PC-3 (cell line): ENCODE data around the gene C6orf136. TPM values are rescaled to one million over a fixed set of nuclear protein-coding genes. Genes with fewer than 3 reads are reported as not detected.

Experiments
- ATAC-seq: fragments of 200-7000 bp; cut with Tn5 transposase; 2 replicates; pipeline ENCODE4 v1.9.1; 2020; ENCODE audit warnings: mild to moderate bottlenecking, moderate library complexity
- BruUV-seq: library from RNA; stranded (reverse); fragments of 400-500 nt; replicated peaks from 2 replicates; lab custom pipeline; 2021; lab: Mats Ljungman, UMichigan
- CTCF ChIA-PET: fragments of 300-600 bp; sonication (Branson Sonifier 250); formaldehyde crosslinking; loops from one replicate; lab custom pipeline; 2022; ENCODE audit warnings: antibody characterized with exemption; lab: Charles Lee
- POLR2A ChIA-PET: fragments of 300-600 bp; sonication (Branson Sonifier 250); formaldehyde crosslinking; loops from one replicate; lab custom pipeline; 2022; ENCODE audit warnings: antibody characterized with exemption; ENCODE audit not compliant: unreplicated experiment; lab: Charles Lee
- DNase-seq: peaks from one replicate; pipeline ENCODE4 v3.0.0-alpha.2; 2015
- H2AFZ ChIP-seq: fragments of 300-600 bp; sonication (generic); 2 replicates; pipeline ENCODE4 v1.6.0; 2016; ENCODE audit warnings: antibody characterized with exemption, low read length
- H3F3A ChIP-seq: fragments of 300-600 bp; sonication (generic); one replicate; pipeline ENCODE4 v1.6.0; 2017; ENCODE audit warnings: antibody characterized with exemption, low read length, control low read depth, mild to moderate bottlenecking; ENCODE audit not compliant: unreplicated experiment
- H3K27ac ChIP-seq: fragments of 300-600 bp; sonication (generic); 2 replicates; pipeline ENCODE4 v1.5.1; 2016; ENCODE audit warnings: mild to moderate bottlenecking, low read length
- H3K27me3 ChIP-seq: fragments of 300-600 bp; sonication (generic); 2 replicates; pipeline ENCODE4 v1.6.1; 2016; ENCODE audit warnings: low read length, mixed read lengths
- H3K36me3 ChIP-seq: fragments of 300-600 bp; sonication (generic); 2 replicates; pipeline ENCODE4 v1.6.1; 2016; ENCODE audit warnings: low read depth, mixed run types, low read length, mixed read lengths
- H3K4me1 ChIP-seq: fragments of 300-600 bp; sonication (generic); 2 replicates; pipeline ENCODE4 v1.5.1; 2016; ENCODE audit warnings: low read length; ENCODE audit not compliant: insufficient read depth
- H3K4me2 ChIP-seq: fragments of 300-600 bp; sonication (generic); 2 replicates; pipeline ENCODE4 v1.6.0; 2016; ENCODE audit warnings: low read length
- H3K4me3 ChIP-seq: fragments of 300-600 bp; sonication (generic); 2 replicates; pipeline ENCODE4 v1.5.1; 2016; ENCODE audit warnings: mild to moderate bottlenecking, low read length, mixed read lengths
- H3K79me2 ChIP-seq: fragments of 300-600 bp; sonication (generic); 2 replicates; pipeline ENCODE4 v1.6.1; 2017; ENCODE audit warnings: low read length, mixed read lengths
- H3K9ac ChIP-seq: fragments of 300-600 bp; sonication (generic); 2 replicates; pipeline ENCODE4 v1.6.0; 2016; ENCODE audit warnings: mild to moderate bottlenecking, low read length
- H3K9me2 ChIP-seq: fragments of 300-600 bp; sonication (generic); replicated peaks from 2 replicates; pipeline ENCODE4 v1.6.1; 2016; ENCODE audit warnings: mixed run types, low read length, mixed read lengths
- H3K9me3 ChIP-seq: fragments of 300-600 bp; sonication (generic); 2 replicates; pipeline ENCODE4 v1.6.1; 2016; ENCODE audit warnings: low read length, mixed read lengths
- H4K20me1 ChIP-seq: fragments of 300-600 bp; sonication (generic); 2 replicates; pipeline ENCODE4 v1.6.1; 2016; ENCODE audit warnings: low read length, mixed read lengths
- EZH2 ChIP-seq: fragments of 300-600 bp; sonication (generic); IDR thresholded peaks from one replicate; pipeline ENCODE4 v1.6.1; 2017; ENCODE audit warnings: antibody characterized with exemption, mild to moderate bottlenecking, low read length; ENCODE audit not compliant: unreplicated experiment
- EZH2phosphoT487 ChIP-seq: fragments of 300-600 bp; sonication (generic); IDR thresholded peaks from 2 replicates; pipeline ENCODE4 v1.6.1; 2018; ENCODE audit warnings: mild to moderate bottlenecking, antibody characterized with exemption, low read length, borderline replicate concordance
- intact Hi-C: fragments of 100-400 bp; cut with micrococcal nuclease; formaldehyde crosslinking; loops from 2 replicates; pipeline ENCODE4 v1.9.0; 2023
- total RNA-seq: library from RNA; depleted of rRNA; stranded (reverse); fragments of >200 nt; gene quantifications from 2 replicates; pipeline ENCODE4 v1.2.3, GENCODE V29; 2014
- TF ChIP-seq, protein P1 (sequence below): fragments of 300-600 bp; sonication (generic); conservative IDR thresholded peaks from 2 replicates; pipeline ENCODE4 v1.5.1; 2017; ENCODE audit warnings: antibody characterized with exemption, low read depth, mild to moderate bottlenecking, low read length

Gene C6orf136
- total RNA-seq, 1 experiment from 2014 or later, result 18.7 TPM

DNA sequence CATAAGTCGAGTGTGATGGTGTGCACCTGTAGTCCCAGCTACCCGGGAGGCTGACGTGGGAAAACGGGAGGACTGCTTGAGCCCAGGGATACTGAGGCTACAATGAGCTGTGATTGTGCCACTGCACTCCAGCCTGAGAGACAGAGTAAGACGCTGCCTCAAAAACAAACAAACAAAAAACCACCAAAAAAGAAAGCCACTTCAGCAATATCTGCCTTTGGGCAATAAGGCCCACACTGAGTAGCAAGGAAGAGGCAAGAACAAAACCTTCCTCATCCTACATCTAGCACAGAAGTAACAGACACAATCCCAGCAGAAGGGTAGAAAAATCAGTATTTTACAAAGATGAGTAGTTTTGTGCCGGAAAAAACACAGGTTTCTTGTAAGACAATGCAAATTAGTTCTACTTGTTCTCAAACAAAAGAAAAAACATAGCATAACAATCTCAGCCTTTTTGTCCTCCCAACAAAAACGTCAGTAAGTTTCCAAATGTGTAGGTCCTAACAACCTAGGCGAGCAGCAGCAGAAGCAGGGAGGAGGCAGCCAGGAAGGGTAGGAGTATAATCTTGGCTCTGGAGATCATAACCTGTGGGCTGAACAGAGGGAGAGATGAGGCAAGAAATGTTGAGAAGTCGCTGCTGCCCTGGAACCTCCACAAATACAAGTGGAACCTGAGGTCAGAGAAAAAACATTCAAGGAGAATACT lies 35.6 kb upstream of the C6orf136 start:
- H3K27me3 ChIP-seq, result no peaks in the 10 kb centered on the region
- DNase-seq, result no peak
- H3K36me3 ChIP-seq, result peaks cover 44% of the 10 kb centered on the region
- peaks cover 28% of the 10 kb centered on the region for H3K4me1 ChIP-seq
- no peaks in the 10 kb centered on the region for H3K9me2 ChIP-seq
- no peak overlapping the region for H3K4me2 ChIP-seq
- no peaks in the 10 kb centered on the region for H3K9me3 ChIP-seq
- no peak for ATAC-seq
- peaks cover 51% of the 10 kb centered on the region for H3K79me2 ChIP-seq
- BruUV-seq, result no TSS peak
- ChIA-PET POLR2A (interaction anchor here (0.6 kb wide), 1 partner anchor 11 kb away, joined by 7 read pairs; no protein-coding TSS in a partner anchor), CTCF (interaction anchor here (0.6 to 1.9 kb wide), 3 partner anchors 12 to 119 kb away, joined by 4 to 6 read pairs (median 5); no protein-coding TSS in a partner anchor)
- intact Hi-C loops, result no loop called here
- TF ChIP-seq EZH2phosphoT487 (no peak), EZH2 (no peak)
- TF ChIP-seq, protein P1, sequence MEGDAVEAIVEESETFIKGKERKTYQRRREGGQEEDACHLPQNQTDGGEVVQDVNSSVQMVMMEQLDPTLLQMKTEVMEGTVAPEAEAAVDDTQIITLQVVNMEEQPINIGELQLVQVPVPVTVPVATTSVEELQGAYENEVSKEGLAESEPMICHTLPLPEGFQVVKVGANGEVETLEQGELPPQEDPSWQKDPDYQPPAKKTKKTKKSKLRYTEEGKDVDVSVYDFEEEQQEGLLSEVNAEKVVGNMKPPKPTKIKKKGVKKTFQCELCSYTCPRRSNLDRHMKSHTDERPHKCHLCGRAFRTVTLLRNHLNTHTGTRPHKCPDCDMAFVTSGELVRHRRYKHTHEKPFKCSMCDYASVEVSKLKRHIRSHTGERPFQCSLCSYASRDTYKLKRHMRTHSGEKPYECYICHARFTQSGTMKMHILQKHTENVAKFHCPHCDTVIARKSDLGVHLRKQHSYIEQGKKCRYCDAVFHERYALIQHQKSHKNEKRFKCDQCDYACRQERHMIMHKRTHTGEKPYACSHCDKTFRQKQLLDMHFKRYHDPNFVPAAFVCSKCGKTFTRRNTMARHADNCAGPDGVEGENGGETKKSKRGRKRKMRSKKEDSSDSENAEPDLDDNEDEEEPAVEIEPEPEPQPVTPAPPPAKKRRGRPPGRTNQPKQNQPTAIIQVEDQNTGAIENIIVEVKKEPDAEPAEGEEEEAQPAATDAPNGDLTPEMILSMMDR, result no peak
- no peak overlapping the region for H2AFZ ChIP-seq
- H3F3A ChIP-seq, result peaks cover 24% of the 10 kb centered on the region
- H3K27ac ChIP-seq, result no peak overlapping the region
- no peak overlapping the region for H3K4me3 ChIP-seq
- H4K20me1 ChIP-seq, result peaks cover 38% of the 10 kb centered on the region
- H3K9ac ChIP-seq, result no peak overlapping the region

DNA sequence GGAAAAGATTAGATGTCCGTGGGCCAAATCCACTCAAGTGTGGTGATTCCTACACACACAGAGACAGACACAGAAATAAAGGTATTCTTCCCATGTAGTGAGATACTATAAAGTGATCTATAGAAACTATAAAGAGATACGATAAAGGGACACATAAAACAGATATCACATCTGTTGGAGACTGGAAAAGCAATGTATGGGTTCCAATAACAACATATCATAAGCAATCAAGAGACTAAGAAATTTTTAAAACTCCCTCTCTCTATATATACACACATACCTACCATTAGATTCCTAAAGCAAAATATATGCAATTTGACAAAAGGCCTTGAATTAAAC lies 35.1 kb upstream of the C6orf136 start:
- peaks cover 44% of the 10 kb centered on the region for H3K36me3 ChIP-seq
- ATAC-seq (no peak), DNase-seq (no peak)
- peaks cover 42% of the 10 kb centered on the region for H4K20me1 ChIP-seq
- TF ChIP-seq EZH2 (no peak), EZH2phosphoT487 (no peak)
- TF ChIP-seq, protein P1, result no peak
- no peaks in the 10 kb centered on the region for H3K9me3 ChIP-seq
- H3K27me3 ChIP-seq, result no peaks in the 10 kb centered on the region
- H3K9me2 ChIP-seq, result no peaks in the 10 kb centered on the region
- peaks cover 30% of the 10 kb centered on the region for H3K4me1 ChIP-seq
- peaks cover 27% of the 10 kb centered on the region for H3F3A ChIP-seq
- intact Hi-C loops, result no loop called here
- H3K9ac ChIP-seq, result no peak overlapping the region
- no TSS peak for BruUV-seq
- CTCF ChIA-PET, result interaction anchor here (0.6 to 1.9 kb wide), 3 partner anchors 12 to 119 kb away, joined by 4 to 6 read pairs (median 5); no protein-coding TSS in a partner anchor
- no peak overlapping the region for H3K4me3 ChIP-seq
- POLR2A ChIA-PET, result interaction anchor here (0.6 to 0.7 kb wide), 2 partner anchors 11 kb away, joined by 3 to 7 read pairs; no protein-coding TSS in a partner anchor
- H3K79me2 ChIP-seq, result peaks cover 57% of the 10 kb centered on the region
- no peak overlapping the region for H3K4me2 ChIP-seq
- no peak overlapping the region for H3K27ac ChIP-seq
- no peak overlapping the region for H2AFZ ChIP-seq

DNA sequence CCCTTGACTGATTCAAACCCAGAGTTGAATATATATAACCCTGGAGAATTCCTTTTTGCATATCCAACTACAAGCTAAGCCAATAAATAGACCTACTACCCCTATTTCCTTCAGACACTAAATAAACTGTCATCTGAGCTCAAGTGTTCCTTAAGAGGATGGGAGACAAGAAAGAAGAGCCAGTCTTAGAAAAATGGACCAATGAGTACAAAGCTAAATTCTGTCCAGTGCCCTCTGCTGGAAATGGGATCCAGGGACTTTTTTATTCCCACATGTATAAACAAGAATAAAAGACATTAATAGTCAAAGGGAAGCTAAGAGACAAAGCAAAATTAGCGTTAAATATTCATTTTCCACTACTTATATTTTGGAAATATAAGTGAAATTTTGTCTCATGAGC lies 34.7 kb upstream of the C6orf136 start:
- no peak overlapping the region for H3K9ac ChIP-seq
- no peaks in the 10 kb centered on the region for H3K9me3 ChIP-seq
- no TSS peak for BruUV-seq
- no peak overlapping the region for H2AFZ ChIP-seq
- 0 out of 2 replicates have a peak, but pooled peaks have one; percentile 5 for ATAC-seq
- TF ChIP-seq EZH2, result no peak
- TF ChIP-seq EZH2phosphoT487, result no peak
- TF ChIP-seq, protein P1, result peak; percentile 68
- peaks cover 27% of the 10 kb centered on the region for H3F3A ChIP-seq
- ChIA-PET CTCF (interaction anchor here (0.6 to 1.9 kb wide), 5 partner anchors 13 to 127 kb away, joined by 3 to 6 read pairs (median 4); no protein-coding TSS in a partner anchor), POLR2A (interaction anchor here (0.6 to 0.7 kb wide), 2 partner anchors 11 to 12 kb away, joined by 3 to 7 read pairs; no protein-coding TSS in a partner anchor)
- peak overlapping the region; percentile 99; the same call in 1 of the 2 replicates for H3K4me2 ChIP-seq
- H4K20me1 ChIP-seq, result peaks cover 42% of the 10 kb centered on the region
- intact Hi-C loops, result no loop called here
- peaks cover 30% of the 10 kb centered on the region for H3K4me1 ChIP-seq
- H3K27ac ChIP-seq, result no peak overlapping the region
- no peaks in the 10 kb centered on the region for H3K9me2 ChIP-seq
- H3K79me2 ChIP-seq, result peaks cover 60% of the 10 kb centered on the region
- no peaks in the 10 kb centered on the region for H3K27me3 ChIP-seq
- H3K36me3 ChIP-seq, result peaks cover 42% of the 10 kb centered on the region
- H3K4me3 ChIP-seq, result no peak overlapping the region
- peak; percentile 45 for DNase-seq
